Measurements from ENCODE around the gene CCDC149.

The CCDC149 gene

DNA sequence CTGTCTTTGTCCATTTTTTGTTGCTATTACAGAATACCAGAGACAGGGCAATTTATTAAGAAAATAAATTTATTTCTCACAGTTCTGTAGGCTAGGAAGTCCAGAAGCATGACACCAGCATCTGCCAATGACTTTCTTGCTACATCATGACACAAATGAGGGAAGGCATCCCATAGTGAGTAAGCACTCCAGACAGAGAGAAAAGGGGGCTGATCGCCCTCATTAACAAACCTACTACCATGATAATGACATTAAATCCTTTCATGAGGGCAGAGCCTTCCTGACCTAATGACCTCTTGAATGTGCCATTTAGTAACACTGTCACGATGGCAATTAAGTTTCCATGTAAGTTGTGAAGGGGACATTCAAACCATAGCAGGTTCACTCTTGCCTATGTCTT, 20.1 kb downstream of the CCDC149 start:
- no peak for TF ChIP-seq EZH2 (IDR thresholded peaks at IDR 0.05)
- no peak for TF ChIP-seq FOXP2 (optimal IDR thresholded peaks at IDR 0.05; ENCODE audit: control extremely low read depth, extremely low read length, insufficient read depth)
- no peak for TF ChIP-seq POLR2AphosphoS5 (IDR thresholded peaks at IDR 0.05; ENCODE audit: borderline replicate concordance, low read depth, low read length)
- no peak for DNase-seq (ENCODE audit: low read depth, low spot score)
- Histone ChIP-seq H3K9ac (ENCODE audit: insufficient read length) (no peak overlapping the region), H3K36me3 (ENCODE audit: insufficient read depth, low read length) (no peaks in the 10 kb centered on the region), H3K9me3 (ENCODE audit: low read depth, low read length) (no peaks in the 10 kb centered on the region), H3K27ac (no peak overlapping the region), H3K4me3 (no peak overlapping the region)

DNA sequence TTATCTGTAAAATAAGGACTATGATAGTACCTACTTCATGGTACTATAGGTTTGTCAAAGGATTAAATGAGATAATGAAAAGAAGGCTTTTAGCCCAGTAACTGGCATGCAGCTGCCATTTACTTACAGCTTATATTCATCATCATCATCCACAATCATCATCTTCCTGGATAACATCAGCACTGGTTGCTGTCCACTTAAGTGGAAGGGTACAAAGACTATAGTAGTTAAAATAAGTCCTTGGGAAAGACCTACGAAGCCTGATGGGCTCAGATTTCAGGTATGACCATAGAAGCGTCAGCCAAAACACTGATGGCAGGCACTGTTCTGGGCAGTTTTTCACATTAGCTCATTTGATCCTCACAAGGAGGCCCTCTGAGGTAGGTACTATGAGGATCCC, 20.6 kb downstream of the CCDC149 start:
- no peak overlapping the region for H3K4me3 ChIP-seq
- no peak for DNase-seq (ENCODE audit: low read depth, low spot score)
- no peaks in the 10 kb centered on the region for H3K36me3 ChIP-seq (ENCODE audit: insufficient read depth, low read length)
- H3K9me3 ChIP-seq (ENCODE audit: low read depth, low read length) = no peaks in the 10 kb centered on the region
- H3K27ac ChIP-seq = no peak overlapping the region
- no peak overlapping the region for H3K9ac ChIP-seq (ENCODE audit: insufficient read length)
- TF ChIP-seq POLR2AphosphoS5 (IDR thresholded peaks at IDR 0.05; ENCODE audit: borderline replicate concordance, low read depth, low read length) (no peak), FOXP2 (optimal IDR thresholded peaks at IDR 0.05; ENCODE audit: control extremely low read depth, extremely low read length, insufficient read depth) (no peak), EZH2 (IDR thresholded peaks at IDR 0.05) (no peak)

DNA sequence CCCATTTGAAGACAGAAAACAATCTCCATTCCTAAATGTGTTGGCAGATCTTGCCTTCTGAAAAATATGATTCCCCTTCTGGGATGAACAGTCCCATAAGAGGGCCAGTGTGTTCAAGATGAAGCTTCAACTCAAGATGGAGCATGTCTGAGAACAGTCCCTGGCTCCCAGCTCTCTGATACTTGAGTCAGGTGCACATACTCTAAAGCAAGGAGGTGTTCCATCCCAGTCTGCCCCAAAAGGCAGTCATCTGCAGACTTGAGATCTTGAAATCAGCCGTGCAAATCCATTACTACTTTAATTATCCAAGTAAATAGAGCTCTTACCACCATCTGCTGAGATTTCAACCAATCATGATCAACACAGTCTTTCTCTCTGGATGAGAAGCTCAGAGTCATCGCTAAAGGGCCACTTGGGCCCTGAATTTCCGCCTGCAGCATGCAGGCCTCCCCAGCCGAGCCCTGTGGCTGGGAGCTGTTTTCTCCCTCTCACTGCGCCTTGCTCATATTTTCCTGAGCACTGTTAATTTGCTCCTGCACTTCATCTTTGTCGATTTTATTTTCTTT, 22.2 kb downstream of the CCDC149 start:
- no peaks in the 10 kb centered on the region for H3K36me3 ChIP-seq (ENCODE audit: insufficient read depth, low read length)
- no peak overlapping the region for H3K9ac ChIP-seq (ENCODE audit: insufficient read length)
- H3K27ac ChIP-seq = no peak overlapping the region
- H3K4me3 ChIP-seq = no peak overlapping the region
- no peaks in the 10 kb centered on the region for H3K9me3 ChIP-seq (ENCODE audit: low read depth, low read length)
- TF ChIP-seq FOXP2 (optimal IDR thresholded peaks at IDR 0.05; ENCODE audit: control extremely low read depth, extremely low read length, insufficient read depth) (no peak), POLR2AphosphoS5 (IDR thresholded peaks at IDR 0.05; ENCODE audit: borderline replicate concordance, low read depth, low read length) (no peak), EZH2 (IDR thresholded peaks at IDR 0.05) (no peak)
- no peak for DNase-seq (ENCODE audit: low read depth, low spot score)

DNA sequence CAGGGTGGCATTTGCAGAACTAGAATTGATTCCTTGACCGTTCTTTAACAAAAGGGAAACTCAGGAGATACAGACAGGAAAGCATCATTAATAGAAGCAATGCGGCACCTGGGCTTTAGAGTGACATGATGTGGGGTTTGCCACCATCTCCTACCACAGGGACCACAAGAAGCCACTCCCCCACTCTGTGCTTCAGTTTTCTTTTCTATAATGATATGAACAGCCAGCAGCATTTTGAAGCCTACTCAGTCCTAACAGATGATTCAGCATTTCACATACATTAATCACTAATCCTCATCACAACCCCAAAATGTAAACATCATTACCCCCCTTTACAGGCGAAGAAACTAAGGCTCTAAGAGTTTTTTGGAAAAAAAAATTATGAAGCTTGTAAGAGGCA, 22.9 kb downstream of the CCDC149 start:
- H3K4me3 ChIP-seq = no peak overlapping the region
- no peak for TF ChIP-seq EZH2 (IDR thresholded peaks at IDR 0.05)
- TF ChIP-seq POLR2AphosphoS5 (IDR thresholded peaks at IDR 0.05; ENCODE audit: borderline replicate concordance, low read depth, low read length) = no peak
- TF ChIP-seq FOXP2 (optimal IDR thresholded peaks at IDR 0.05; ENCODE audit: control extremely low read depth, extremely low read length, insufficient read depth) = no peak
- H3K9ac ChIP-seq (ENCODE audit: insufficient read length) = no peak overlapping the region
- DNase-seq (ENCODE audit: low read depth, low spot score) = no peak
- H3K27ac ChIP-seq = no peak overlapping the region
- H3K36me3 ChIP-seq (ENCODE audit: insufficient read depth, low read length) = no peaks in the 10 kb centered on the region
- no peaks in the 10 kb centered on the region for H3K9me3 ChIP-seq (ENCODE audit: low read depth, low read length)

DNA sequence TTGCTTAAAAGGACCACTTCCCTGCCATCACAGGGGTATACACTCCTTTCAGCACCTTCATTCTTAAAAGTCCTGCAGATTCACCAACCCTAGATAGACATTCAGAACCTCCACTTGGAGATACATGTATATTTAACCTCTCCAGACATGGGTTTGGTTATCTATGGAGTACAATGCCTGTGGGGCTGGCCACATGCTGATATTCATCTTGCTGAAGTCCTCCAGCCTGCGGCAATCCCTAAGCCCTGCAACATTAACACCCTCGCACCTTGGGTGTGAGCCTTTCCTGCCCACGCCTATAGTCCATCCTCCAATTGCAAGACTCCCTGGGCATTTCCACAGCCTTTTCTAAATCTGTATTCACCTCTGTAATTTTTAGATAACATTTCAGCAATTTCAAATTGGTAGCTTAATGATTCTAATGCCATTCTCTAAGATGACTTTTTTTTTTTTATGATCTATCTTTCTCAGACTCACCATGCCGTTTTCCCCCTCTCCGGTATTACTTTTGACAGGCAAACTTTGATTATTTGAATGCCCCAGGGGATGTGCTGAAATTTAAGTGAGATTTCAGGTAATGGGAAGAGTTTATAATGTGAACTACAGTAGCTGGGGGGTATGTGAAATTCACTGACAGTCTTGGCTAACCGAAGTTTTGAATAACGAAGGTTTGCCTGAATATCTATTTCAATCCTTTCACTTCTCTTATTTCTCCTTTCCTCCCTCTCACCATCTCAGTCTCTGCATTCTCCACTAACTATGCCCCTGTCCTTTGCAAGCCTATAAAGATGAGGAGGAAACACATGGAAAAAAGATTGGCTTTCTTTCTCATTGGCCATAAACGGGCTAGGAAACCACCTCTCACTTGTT, 24.1 kb downstream of the CCDC149 start:
- DNase-seq (ENCODE audit: low read depth, low spot score) = no peak
- H3K9ac ChIP-seq (ENCODE audit: insufficient read length) = no peak overlapping the region
- no peak overlapping the region for H3K27ac ChIP-seq
- H3K9me3 ChIP-seq (ENCODE audit: low read depth, low read length) = no peaks in the 10 kb centered on the region
- no peak overlapping the region for H3K4me3 ChIP-seq
- no peaks in the 10 kb centered on the region for H3K36me3 ChIP-seq (ENCODE audit: insufficient read depth, low read length)
- TF ChIP-seq POLR2AphosphoS5 (IDR thresholded peaks at IDR 0.05; ENCODE audit: borderline replicate concordance, low read depth, low read length) (no peak), EZH2 (IDR thresholded peaks at IDR 0.05) (no peak), FOXP2 (optimal IDR thresholded peaks at IDR 0.05; ENCODE audit: control extremely low read depth, extremely low read length, insufficient read depth) (no peak)

DNA sequence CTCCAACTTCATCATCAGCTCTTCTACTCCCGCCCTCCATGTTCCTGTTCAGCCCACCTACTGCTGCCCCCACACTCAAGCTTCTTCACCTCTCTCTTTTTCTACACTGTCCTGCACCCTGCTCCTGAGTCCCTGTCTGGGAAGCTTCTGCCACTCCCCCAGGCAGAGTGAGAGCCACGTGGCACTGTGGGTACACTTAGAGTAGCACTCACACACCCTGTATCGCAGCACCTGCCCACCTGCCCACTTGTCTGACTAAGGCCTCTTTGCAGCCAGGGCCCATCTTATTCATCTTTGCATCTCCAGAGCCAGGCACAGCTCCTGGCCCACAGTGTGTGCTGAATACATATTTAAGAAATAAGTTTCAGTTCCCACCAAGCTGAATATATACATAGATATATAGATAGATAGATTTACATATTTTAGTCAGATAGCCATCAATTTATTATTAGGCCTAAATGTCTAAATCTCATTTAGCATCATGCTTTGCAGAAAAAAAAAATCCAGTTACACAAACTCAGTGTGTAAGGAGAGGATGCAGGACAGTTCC, 24.9 kb downstream of the CCDC149 start:
- no peak for DNase-seq (ENCODE audit: low read depth, low spot score)
- Histone ChIP-seq H3K27ac (no peak overlapping the region), H3K9ac (ENCODE audit: insufficient read length) (no peak overlapping the region), H3K4me3 (no peak overlapping the region), H3K9me3 (ENCODE audit: low read depth, low read length) (no peaks in the 10 kb centered on the region), H3K36me3 (ENCODE audit: insufficient read depth, low read length) (no peaks in the 10 kb centered on the region)
- TF ChIP-seq EZH2 (IDR thresholded peaks at IDR 0.05) (no peak), POLR2AphosphoS5 (IDR thresholded peaks at IDR 0.05; ENCODE audit: borderline replicate concordance, low read depth, low read length) (no peak), FOXP2 (optimal IDR thresholded peaks at IDR 0.05; ENCODE audit: control extremely low read depth, extremely low read length, insufficient read depth) (no peak)

DNA sequence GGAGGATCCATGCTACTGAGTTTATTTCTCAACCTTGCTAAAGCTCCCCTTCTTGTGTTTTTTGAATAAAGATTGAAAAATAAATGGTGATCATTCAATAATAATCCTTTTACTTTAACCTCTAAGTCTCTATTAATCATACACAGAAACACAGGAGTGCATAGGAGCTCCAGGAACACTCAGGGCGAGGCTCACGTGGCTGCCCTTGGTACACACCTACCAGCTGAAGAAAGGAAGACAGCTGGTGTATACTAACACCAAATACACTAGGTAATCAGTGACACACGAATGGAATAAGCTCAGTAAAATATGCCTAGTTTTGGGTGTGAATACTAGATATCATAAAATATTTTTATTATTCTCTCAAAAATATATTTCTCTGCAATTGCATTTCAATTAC, 26.2 kb downstream of the CCDC149 start:
- no peaks in the 10 kb centered on the region for H3K36me3 ChIP-seq (ENCODE audit: insufficient read depth, low read length)
- no peak for TF ChIP-seq FOXP2 (optimal IDR thresholded peaks at IDR 0.05; ENCODE audit: control extremely low read depth, extremely low read length, insufficient read depth)
- TF ChIP-seq POLR2AphosphoS5 (IDR thresholded peaks at IDR 0.05; ENCODE audit: borderline replicate concordance, low read depth, low read length) = no peak
- TF ChIP-seq EZH2 (IDR thresholded peaks at IDR 0.05) = no peak
- no peaks in the 10 kb centered on the region for H3K9me3 ChIP-seq (ENCODE audit: low read depth, low read length)
- no peak for DNase-seq (ENCODE audit: low read depth, low spot score)
- H3K4me3 ChIP-seq = no peak overlapping the region
- H3K9ac ChIP-seq (ENCODE audit: insufficient read length) = no peak overlapping the region
- H3K27ac ChIP-seq = no peak overlapping the region

DNA sequence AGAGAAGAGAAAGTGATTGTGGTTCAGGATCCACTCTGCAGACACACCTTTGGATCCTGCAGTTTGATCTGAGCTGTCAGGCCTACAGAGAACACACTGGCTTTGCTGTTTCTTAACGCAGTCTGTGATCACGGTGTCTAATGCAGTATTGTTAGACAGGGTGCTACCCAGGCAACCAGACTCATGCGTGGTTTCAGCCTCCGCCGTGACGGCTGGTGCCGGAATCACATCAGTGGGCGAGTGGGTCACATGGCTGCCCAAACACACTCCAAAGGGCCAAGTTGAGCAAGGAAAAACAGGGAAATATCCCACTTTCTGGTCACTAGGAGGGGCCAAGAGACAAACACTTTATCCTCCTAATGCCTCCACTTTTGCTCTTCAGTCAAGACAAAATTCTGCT, 27.5 kb downstream of the CCDC149 start:
- H3K4me3 ChIP-seq = no peak overlapping the region
- H3K36me3 ChIP-seq (ENCODE audit: insufficient read depth, low read length) = no peaks in the 10 kb centered on the region
- no peak for TF ChIP-seq EZH2 (IDR thresholded peaks at IDR 0.05)
- DNase-seq (ENCODE audit: low read depth, low spot score) = no peak
- H3K27ac ChIP-seq = no peak overlapping the region
- no peak overlapping the region for H3K9ac ChIP-seq (ENCODE audit: insufficient read length)
- H3K9me3 ChIP-seq (ENCODE audit: low read depth, low read length) = no peaks in the 10 kb centered on the region

Measured in SK-N-MC (cell line).